C4-2B (cell line): ENCODE data around the gene ITPR2.

Source experiments
- H3K27ac ChIP-seq: fragments of 450-650 bp; 2 replicates; pipeline ENCODE4 v1.5.1; 2017
- ZFX ChIP-seq: fragments of 450-650 bp; IDR thresholded peaks from 2 replicates; pipeline ENCODE4 v1.6.1; 2017
- TF ChIP-seq, protein P1 (sequence below): fragments of 450-650 bp; conservative IDR thresholded peaks from 2 replicates; pipeline ENCODE4 v1.5.1; 2017; ENCODE audit warnings: mild to moderate bottlenecking

Gene ITPR2

DNA sequence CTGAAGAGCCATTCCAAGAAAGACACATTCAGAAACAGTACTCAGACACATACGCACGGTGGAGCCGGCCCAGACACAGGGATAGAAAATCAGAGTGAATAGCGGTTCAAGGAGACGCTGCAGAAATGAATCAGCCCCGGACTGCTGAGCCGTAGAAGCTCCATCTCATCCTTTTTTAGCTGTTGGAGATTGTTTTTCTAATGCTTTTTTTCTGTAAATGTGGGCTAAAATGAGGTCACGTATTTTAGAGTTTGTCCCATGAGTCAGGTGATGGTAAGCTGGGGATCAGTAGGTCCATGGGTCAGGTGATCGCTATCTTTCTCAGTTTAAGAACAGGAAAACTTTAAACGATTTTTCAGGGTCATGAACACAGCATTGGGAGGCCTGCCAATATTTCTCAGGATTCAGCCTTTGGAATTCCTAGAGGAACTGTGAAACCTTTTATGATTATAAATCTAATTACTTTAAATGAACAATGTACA is 202.4 kb downstream of the ITPR2 start:
- TF ChIP-seq, protein P1, sequence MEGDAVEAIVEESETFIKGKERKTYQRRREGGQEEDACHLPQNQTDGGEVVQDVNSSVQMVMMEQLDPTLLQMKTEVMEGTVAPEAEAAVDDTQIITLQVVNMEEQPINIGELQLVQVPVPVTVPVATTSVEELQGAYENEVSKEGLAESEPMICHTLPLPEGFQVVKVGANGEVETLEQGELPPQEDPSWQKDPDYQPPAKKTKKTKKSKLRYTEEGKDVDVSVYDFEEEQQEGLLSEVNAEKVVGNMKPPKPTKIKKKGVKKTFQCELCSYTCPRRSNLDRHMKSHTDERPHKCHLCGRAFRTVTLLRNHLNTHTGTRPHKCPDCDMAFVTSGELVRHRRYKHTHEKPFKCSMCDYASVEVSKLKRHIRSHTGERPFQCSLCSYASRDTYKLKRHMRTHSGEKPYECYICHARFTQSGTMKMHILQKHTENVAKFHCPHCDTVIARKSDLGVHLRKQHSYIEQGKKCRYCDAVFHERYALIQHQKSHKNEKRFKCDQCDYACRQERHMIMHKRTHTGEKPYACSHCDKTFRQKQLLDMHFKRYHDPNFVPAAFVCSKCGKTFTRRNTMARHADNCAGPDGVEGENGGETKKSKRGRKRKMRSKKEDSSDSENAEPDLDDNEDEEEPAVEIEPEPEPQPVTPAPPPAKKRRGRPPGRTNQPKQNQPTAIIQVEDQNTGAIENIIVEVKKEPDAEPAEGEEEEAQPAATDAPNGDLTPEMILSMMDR, result no peak
- no peak for TF ChIP-seq ZFX
- H3K27ac ChIP-seq, result no peak overlapping the region

GRCh38 chr12:26629864-26630263 is 203.1 kb downstream of the ITPR2 start:
- no peak overlapping the region for H3K27ac ChIP-seq
- TF ChIP-seq, protein P1, result peak; percentile 15
- TF ChIP-seq ZFX, result no peak

- H3K27ac ChIP-seq, result no peak overlapping the region
- TF ChIP-seq, protein P1, result no peak
- TF ChIP-seq ZFX, result no peak
These were observed 204.8 kb downstream of the ITPR2 start for GRCh38 chr12:26628234-26628633.

DNA sequence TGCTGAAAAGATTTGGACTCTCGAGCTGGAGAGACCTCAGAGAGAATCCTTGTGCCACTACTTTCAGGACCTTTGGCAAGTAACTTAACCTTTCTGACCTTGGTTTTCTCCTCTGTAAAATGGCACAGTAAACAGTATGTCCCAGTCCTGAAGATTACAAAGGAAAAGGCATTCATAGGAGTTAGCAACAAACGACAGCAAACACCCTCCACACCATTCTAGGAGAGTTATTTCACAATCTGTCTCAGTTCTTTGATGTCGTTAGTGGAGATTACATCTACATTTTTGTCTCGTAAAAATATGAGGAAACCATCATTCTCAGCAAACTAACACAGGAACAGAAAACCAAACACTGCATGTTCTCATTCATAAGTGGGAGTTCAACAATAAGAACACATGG is 205.7 kb downstream of the ITPR2 start:
- H3K27ac ChIP-seq, result no peak overlapping the region
- TF ChIP-seq, protein P1, result no peak
- TF ChIP-seq ZFX, result no peak

GRCh38 chr12:26623136-26623535 is 209.9 kb downstream of the ITPR2 start:
- TF ChIP-seq, protein P1, result no peak
- no peak for TF ChIP-seq ZFX
- H3K27ac ChIP-seq, result no peak overlapping the region

DNA sequence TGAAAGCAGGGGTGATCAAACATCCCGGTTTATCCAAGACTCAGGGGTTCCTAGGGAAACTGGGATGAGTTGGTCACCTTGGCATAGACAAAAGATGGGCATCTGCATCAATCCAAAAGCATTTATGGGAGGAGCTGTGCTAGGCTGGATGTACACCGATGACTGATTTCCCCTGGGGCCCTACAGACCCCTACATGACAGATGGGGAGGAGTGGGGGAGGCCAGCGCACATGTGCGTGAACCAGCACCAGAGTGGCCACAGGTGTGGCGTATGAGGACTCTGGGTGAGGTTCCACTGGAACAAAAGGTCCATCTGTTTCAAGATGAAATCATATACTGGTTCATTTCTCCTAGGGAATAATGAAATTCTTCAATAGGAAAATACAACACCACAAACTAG is 210.4 kb downstream of the ITPR2 start:
- TF ChIP-seq, protein P1, result no peak
- TF ChIP-seq ZFX, result no peak
- H3K27ac ChIP-seq, result no peak overlapping the region

GRCh38 chr12:26621932-26622331 is 211.1 kb downstream of the ITPR2 start:
- H3K27ac ChIP-seq, result no peak overlapping the region
- TF ChIP-seq ZFX, result no peak
- TF ChIP-seq, protein P1, result no peak
